Left renal pelvis (tissue), 4 donors: ENCODE data around the gene TOR1B. TPM values are rescaled to one million over a fixed set of nuclear protein-coding genes. Genes with fewer than 3 reads are reported as not detected.

Experiments
- DNase-seq, 4 donors: peaks; one replicate each; pipeline ENCODE4 v3.0.0-alpha.2; 2013; ENCODE audit warnings: low read depth in 4 of 4, low spot score in 3 of 4
- polyA plus RNA-seq, 4 donors: library from polyadenylated mRNA; unstranded; fragments of 120-200 nt; gene quantifications; one replicate each; pipeline ENCODE4 v1.2.1, GENCODE V29; 2013; ENCODE audit not compliant: insufficient read length in 4 of 4

TOR1B gene
- polyA plus RNA-seq, 4 donors: 19.3 to 21.5 (median 20.6) TPM

- no peak for DNase-seq
Observed at GRCh38 chr9:129812385-129812784, 9.4 kb downstream of the TOR1B start.

- DNase-seq: no peak
Observed at GRCh38 chr9:129813661-129814060, 10.7 kb downstream of the TOR1B start.

- DNase-seq: no peak
Observed at GRCh38 chr9:129814432-129815223, 11.6 kb downstream of the TOR1B start.

GRCh38 chr9:129815278-129815677 lies 12.3 kb downstream of the TOR1B start:
- no peak for DNase-seq

DNA sequence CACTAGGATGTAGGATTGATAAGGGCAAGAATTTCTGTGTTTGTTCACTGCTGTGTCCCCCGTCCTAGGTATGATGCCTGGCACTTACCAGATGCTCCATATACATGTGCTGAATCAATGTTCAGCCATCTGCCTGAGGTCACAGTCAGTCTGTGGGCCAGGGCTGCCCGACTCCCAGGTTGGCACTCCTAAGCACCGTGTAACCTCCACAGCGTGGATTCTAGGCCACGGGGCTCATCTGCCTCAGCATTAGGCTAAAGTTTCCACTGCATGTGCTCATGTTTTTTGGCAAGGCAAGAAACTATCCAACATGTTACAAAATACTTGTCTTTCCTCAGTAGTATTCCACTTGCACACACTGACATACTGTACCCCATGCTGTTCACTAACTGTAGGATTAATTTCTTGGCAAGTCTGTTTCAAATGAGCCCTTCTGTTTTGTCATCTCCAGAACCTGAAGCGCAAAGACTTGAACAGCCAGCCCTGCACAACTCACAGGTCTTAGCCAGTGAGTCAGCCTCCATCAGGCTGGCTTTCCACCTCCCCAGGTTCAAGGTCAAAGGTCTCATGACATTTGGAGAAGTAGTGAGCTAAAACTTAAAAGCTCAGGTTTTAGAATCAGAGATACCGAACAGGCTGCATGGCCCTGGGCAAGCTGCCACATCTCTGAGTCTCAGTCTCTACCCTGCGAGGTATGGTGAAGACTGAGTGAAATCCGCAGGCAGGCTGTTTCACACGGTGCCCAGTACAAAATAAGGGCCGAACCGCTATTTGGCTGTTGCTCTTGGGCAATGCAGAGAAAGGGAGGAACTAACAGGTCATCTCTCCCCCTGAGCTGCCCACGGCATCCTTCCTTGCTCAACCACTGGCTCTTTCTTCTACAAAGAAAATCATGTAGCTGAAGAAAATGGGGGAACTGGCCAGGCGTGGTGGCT lies 13.8 kb downstream of the TOR1B start:
- DNase-seq: no peak

GRCh38 chr9:129822898-129823541 lies 20.0 kb downstream of the TOR1B start:
- DNase-seq: no peak

GRCh38 chr9:129823542-129823934 lies 20.6 kb downstream of the TOR1B start:
- no peak for DNase-seq

- DNase-seq: peak; percentile 80 to 86 (median 84)
Observed at GRCh38 chr9:129823935-129824601, 21.1 kb downstream of the TOR1B start, which contains the start of gene TOR1A. TSS of gene TOR1A (minus strand) at chr9:129824136. CDS start at chr9:129824085, 51 bp downstream.

DNA sequence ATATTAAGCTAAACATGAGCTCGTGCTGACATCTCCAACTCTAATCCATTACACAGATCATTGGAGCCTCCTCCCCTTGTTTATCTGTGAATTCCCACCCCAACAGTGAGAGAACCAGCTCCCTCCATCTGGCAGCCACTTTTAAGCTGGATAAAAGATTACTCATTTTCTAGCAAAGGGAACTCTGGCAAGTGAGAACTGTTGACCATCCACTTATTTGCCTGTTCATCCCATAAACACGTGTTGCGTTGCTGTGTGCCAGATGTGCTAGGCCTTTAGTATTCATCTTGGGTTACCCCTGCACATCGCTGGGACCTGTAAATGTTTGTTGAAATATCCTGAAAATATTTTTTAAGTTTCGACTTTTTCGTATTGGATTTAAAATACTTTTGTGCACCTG lies 23.4 kb downstream of the TOR1B start:
- DNase-seq: no peak

- DNase-seq: no peak
Observed at GRCh38 chr9:129826759-129827158, 23.8 kb downstream of the TOR1B start.

DNA sequence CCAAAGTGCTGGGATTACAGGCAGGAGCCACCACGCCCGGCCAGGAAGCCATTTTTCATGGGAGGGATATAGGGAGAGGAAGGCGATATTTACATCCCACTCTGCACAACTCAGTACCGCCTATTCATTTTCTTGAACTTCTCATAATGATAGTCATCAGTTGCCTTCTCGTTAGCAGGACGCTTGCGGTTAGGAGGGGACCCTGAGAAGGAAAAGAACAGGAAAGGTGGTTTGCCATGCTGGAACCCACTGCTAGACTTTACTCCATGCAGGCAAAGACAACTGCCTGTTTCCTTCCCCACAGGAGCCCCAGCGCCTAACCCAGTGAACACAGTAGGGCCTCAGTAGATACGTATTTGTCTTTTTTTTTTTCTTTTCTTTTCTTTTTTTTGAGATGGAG lies 25.1 kb downstream of the TOR1B start:
- DNase-seq: no peak

GRCh38 chr9:129828969-129829368 lies 26.0 kb downstream of the TOR1B start:
- DNase-seq: no peak

DNA sequence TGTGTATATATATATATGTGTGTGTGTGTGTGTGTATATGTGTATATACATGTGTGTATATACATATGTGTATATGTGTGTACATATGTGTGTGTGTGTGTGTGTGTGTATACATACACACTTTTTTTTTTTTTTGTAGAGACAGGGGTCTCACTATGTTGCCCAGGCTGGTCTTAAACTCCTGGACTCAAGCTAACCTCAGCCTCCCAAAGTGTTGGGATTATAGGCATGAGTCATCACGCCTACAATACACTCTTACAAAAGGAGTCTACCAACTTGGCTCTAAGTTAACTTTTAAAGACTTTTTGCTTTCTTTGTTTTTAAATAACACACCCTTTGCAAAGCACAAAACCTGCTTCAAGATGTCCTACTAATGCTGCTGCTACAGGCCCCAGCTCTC lies 30.0 kb downstream of the TOR1B start:
- no peak for DNase-seq

DNA sequence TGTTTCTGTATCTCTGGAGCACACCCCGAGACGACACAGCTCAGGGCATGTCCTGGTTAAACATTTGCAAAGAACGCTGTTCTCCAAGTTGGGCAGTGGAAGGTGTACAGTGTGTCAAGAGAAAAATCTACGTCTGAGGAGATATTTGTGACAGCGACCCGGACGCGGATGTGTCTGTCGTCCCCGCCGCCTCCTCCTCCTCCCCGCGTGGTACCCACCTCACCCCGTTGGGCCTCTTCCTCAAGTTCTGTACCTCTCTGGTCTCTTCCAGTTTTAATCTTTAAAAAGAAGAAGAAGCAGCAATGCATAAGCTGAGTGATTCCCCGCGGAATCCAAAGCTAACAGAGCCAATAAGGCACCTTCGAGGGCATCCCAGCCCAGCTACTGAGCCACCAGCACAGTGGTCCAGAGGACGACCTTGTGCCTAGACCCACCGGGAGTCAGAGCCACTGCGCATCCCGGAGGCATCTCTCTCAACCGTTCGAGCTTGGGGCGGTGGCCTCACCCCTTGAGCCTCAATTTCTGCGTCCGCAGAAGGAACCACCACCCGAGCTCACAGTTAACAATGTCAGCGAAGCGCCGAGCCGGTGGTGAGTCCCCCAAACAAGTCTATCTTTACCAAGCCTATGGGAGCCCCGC lies 31.6 kb downstream of the TOR1B start:
- no peak for DNase-seq

DNA sequence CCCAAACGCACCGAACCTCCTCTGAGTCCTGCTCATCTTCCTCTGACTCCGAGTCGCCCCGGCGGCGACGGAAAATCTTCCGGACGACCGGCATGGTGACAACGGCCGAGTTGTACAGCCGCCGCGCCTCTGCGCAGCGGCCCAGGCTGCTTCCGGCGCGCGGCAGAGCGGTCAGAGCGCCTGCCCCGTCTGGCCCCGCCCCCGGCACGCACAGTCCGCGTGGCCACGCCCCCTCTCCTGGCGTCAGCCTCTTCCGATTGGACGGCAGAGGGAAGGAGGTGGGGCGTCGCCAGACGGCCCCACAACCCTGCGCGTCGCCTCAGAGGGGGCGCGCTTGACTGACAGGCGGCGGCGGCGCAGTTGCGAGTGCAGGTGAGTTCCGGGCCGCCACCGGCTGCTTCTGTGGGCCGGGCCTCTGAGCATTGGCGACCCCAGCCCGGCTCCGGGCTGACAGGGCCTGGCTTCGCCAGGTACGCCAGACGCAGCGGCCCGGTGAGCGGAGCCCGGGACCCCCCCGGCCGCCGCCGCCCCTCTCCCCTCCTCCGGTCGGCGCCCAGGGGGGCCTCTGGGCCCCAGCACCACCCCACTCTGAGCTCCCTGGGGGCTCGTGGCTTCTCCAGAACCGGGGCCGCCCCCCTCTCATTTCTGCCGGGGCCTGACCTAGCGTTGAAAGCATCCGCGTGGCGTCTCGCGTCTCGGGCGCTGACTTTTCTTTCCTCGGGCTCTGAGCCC lies 32.3 kb downstream of the TOR1B start, which contains the start of the genes C9orf78 and USP20:
TSS of gene C9orf78 (minus strand) at position 148 of the 732 bp plus-strand sequence. CDS start at position 94, 54 bp downstream.
TSS of gene USP20 (plus strand) at position 331 of the 732 bp plus-strand sequence. CDS start 17,098 bp downstream, outside the sequence.
- DNase-seq: peak; percentile 90 to 93 (median 92)

- no peak for DNase-seq
Observed at GRCh38 chr9:129835860-129836223, 32.9 kb downstream of the TOR1B start.

DNA sequence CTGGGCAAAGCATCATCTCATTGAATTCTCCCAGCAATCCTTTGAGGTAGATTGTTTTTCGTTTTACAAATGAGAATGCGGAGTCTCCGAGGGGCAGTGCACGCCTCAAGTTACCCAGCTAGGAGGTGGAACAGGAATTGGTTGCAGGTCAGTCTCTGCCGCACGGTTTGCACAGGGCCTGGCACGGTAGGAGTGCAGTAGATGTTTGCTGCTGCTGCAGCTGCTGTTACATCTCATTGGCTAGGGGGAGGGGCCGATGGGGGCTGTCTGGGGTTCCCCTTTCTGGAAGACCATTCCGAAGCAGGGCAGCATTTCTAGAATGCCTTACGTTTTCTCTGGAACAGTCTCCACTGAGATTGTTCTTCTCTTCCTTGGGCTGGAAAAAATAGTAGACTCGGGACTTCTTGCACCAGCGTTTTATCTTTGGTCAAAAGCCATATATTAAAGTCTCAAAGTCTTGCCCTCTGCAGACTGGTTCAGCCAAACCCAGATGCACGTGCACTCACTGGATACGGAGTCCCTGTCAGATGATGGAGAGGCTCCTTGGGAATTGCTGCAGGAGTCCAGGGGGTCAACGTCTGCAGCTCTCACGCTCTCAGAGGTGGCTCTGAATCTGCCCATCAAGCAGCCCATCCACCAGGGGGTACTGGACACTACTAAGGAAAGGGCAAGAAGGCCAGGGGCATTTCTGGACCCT lies 33.5 kb downstream of the TOR1B start:
- DNase-seq: no peak

GRCh38 chr9:129838707-129839259 lies 35.8 kb downstream of the TOR1B start:
- DNase-seq: no peak
